T-helper 17 cell (primary cell): ENCODE results near the gene CD99L2. TPM values are rescaled to one million over a fixed set of nuclear protein-coding genes. Genes with fewer than 3 reads are reported as not detected.

ENCODE experiments used
- ATAC-seq: fragments of 150-1000 bp; cut with Tn5 transposase; 2 replicates; pipeline ENCODE4 v1.10.0; 2021; ENCODE audit warnings: mild to moderate bottlenecking, moderate library complexity
- DNase-seq, 3 donors: peaks; one replicate each; pipeline versions ENCODE4 v3.0.0 to v3.0.0-alpha.2; 2020 to 2021
- H3K9me3 ChIP-seq: one replicate; pipeline ENCODE4 v1.7.0; 2013; ENCODE audit warnings: low read length, mild to moderate bottlenecking; ENCODE audit not compliant: control insufficient read depth, poor library complexity, severe bottlenecking
- H3K27ac Mint-ChIP-seq: one replicate; pipeline ENCODE4 v1.8.0; 2022; ENCODE audit warnings: mild to moderate bottlenecking, moderate library complexity, mixed read lengths
- H3K27me3 Mint-ChIP-seq: one replicate; pipeline ENCODE4 v1.8.0; 2022; ENCODE audit warnings: mixed read lengths
- H3K36me3 Mint-ChIP-seq: one replicate; pipeline ENCODE4 v1.8.0; 2022; ENCODE audit warnings: low read depth, mixed read lengths
- H3K4me1 Mint-ChIP-seq: one replicate; pipeline ENCODE4 v1.8.0; 2022; ENCODE audit warnings: mild to moderate bottlenecking, mixed read lengths
- H3K4me3 Mint-ChIP-seq: one replicate; pipeline ENCODE4 v1.8.0; 2022; ENCODE audit warnings: mild to moderate bottlenecking, moderate library complexity, mixed read lengths
- total RNA-seq, 4 donors: library from RNA in 2 of 4; stranded (reverse) in 2 of 4; gene quantifications; one replicate each; pipeline ENCODE4 v1.2.3 and lab custom pipeline; 2022 to 2026

CD99L2 gene
- total RNA-seq, 2 donors from 2014 or later: 9.4 to 10.4 TPM

- Mint-ChIP-seq H3K27ac (no peak overlapping the region), H3K27me3 (no peaks in the 10 kb centered on the region), H3K36me3 (no peaks in the 10 kb centered on the region), H3K4me1 (peaks cover 2% of the 10 kb centered on the region), H3K4me3 (no peak overlapping the region)
- no peaks in the 10 kb centered on the region for H3K9me3 ChIP-seq
- ATAC-seq (no peak), DNase-seq (no peak)
Observed at GRCh38 chrX:150768580-150769190, 129.8 kb downstream of the CD99L2 start.

DNA sequence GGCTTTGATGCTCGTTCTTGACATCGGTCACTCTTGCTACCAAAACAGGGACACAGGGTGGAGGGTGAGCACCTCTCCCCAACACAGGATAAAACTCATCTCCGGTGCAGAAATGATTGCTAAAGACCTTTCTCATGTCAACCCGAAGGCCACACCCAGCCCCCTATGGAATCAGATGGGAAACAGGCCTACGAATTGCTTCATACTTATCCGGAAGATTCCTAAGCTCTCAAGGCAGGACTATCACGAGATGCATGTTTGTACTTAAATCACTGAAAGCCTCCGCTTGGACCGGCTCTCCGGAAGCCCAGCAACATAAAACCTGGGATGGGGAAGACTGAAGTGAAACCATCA lies 130.4 kb downstream of the CD99L2 start:
- no peaks in the 10 kb centered on the region for H3K27me3 Mint-ChIP-seq
- no peaks in the 10 kb centered on the region for H3K9me3 ChIP-seq
- H3K4me3 Mint-ChIP-seq: no peak overlapping the region
- H3K27ac Mint-ChIP-seq: no peak overlapping the region
- H3K36me3 Mint-ChIP-seq: no peaks in the 10 kb centered on the region
- DNase-seq (no peak), ATAC-seq (no peak)
- H3K4me1 Mint-ChIP-seq: peaks cover 2% of the 10 kb centered on the region

DNA sequence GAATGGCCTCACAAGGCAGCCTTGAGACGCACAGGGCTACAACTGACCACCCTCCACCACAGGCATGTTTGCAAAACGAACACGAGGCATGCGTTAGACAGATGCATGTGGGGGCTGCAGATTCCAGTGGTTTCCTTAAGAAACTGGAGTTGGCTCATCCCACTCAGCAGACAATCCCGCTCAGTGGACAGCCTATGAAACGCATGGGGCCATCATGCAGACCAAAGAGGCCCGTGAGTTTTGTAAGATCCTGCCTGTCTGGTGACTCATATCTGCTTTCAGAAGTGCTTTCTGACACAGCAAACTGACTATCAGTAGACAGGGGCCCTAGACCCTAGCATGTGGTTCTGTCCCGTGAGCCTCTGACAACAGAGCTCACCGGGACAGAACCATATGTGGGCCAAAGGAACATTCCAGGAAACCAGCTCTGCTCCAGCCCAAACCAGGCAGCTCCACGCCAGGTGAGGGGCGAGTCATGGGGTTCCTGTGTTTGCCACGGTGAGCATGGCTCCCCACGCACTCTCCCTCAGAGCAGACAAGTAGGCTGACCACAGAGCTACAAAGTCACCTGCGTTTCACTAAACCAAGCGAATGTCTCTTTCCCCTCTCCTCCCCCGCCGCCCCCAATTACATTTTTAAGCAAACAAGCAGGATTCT lies 130.9 kb downstream of the CD99L2 start:
- H3K36me3 Mint-ChIP-seq: no peaks in the 10 kb centered on the region
- H3K4me3 Mint-ChIP-seq: no peak overlapping the region
- H3K27me3 Mint-ChIP-seq: no peaks in the 10 kb centered on the region
- no peak for DNase-seq
- H3K4me1 Mint-ChIP-seq: peaks cover 2% of the 10 kb centered on the region
- H3K9me3 ChIP-seq: no peaks in the 10 kb centered on the region
- no peak overlapping the region for H3K27ac Mint-ChIP-seq
- ATAC-seq: no peak

GRCh38 chrX:150767045-150767395 lies 131.4 kb downstream of the CD99L2 start:
- Mint-ChIP-seq H3K36me3 (no peaks in the 10 kb centered on the region), H3K4me1 (peaks cover under 1% of the 10 kb centered on the region), H3K27me3 (no peaks in the 10 kb centered on the region), H3K4me3 (no peak overlapping the region), H3K27ac (no peak overlapping the region)
- ATAC-seq (no peak), DNase-seq (no peak)
- no peaks in the 10 kb centered on the region for H3K9me3 ChIP-seq

- H3K4me3 Mint-ChIP-seq: no peak overlapping the region
- no peaks in the 10 kb centered on the region for H3K9me3 ChIP-seq
- H3K27ac Mint-ChIP-seq: no peak overlapping the region
Observed at GRCh38 chrX:150766351-150767044, 132.0 kb downstream of the CD99L2 start.

DNA sequence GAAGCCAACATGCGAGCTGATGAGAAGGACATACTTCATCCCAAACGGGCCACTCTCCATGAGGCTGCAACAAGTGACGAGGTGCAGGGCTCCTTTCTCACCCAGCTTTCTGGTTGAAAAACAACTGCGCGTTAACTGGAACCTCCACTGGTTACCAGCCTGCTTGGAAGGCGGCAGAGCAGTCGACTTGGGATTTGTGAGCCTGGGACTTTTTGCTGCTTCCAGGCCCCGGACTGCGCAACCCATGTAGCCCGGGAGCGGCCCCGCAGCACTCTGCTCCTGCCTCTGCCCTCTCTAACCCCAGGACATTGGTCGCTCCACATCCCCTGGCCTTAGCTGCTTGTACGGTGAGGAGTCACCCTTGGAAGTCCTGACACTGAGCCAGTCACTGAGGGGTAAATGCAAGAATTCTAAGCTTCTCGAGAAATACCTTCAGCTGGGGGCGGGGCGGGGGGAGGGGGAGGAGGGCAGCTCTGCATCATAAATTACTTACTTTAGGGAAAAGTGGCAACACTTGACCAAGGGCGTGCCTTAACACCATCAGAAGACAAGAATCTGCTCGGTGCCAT lies 132.6 kb downstream of the CD99L2 start:
- Mint-ChIP-seq H3K36me3 (no peaks in the 10 kb centered on the region), H3K27me3 (no peaks in the 10 kb centered on the region), H3K4me3 (no peak overlapping the region), H3K4me1 (no peaks in the 10 kb centered on the region), H3K27ac (no peak overlapping the region)
- no peaks in the 10 kb centered on the region for H3K9me3 ChIP-seq
- DNase-seq: no peak
- no peak for ATAC-seq

More at GRCh38 chrX:150766351-150767044, 132.0 kb downstream of the CD99L2 start:
- DNase-seq (no peak), ATAC-seq (no peak)
- H3K27me3 Mint-ChIP-seq: no peaks in the 10 kb centered on the region
- no peaks in the 10 kb centered on the region for H3K4me1 Mint-ChIP-seq
- no peaks in the 10 kb centered on the region for H3K36me3 Mint-ChIP-seq

DNA sequence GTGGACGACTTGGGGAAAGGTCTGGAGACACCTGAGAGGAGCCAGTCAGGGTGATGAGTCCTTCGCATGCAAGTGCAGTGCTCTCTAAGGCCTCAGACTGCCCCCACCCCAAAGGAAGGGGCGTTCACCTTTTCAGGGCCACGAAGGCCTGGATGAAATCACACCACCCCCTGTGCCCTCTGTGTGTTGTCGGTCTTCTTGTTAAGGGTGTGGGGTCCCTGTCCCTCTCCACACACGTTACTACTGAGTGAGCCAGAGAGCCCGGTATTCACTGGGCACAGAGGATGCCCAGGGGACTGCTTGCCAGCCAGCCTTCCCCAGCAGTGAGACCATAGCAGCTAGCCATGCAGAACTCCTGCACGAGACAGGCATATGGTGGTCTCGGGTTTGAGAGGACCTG lies 133.2 kb downstream of the CD99L2 start:
- DNase-seq: no peak
- Mint-ChIP-seq H3K4me3 (no peak overlapping the region), H3K4me1 (no peaks in the 10 kb centered on the region), H3K27ac (no peak overlapping the region), H3K27me3 (no peaks in the 10 kb centered on the region), H3K36me3 (no peaks in the 10 kb centered on the region)
- H3K9me3 ChIP-seq: no peaks in the 10 kb centered on the region
- no peak for ATAC-seq

- Mint-ChIP-seq H3K4me3 (no peak overlapping the region), H3K4me1 (no peaks in the 10 kb centered on the region), H3K36me3 (no peaks in the 10 kb centered on the region), H3K27me3 (no peaks in the 10 kb centered on the region), H3K27ac (no peak overlapping the region)
- no peak for ATAC-seq
- no peaks in the 10 kb centered on the region for H3K9me3 ChIP-seq
- DNase-seq: no peak
Observed at GRCh38 chrX:150763810-150764209, 134.7 kb downstream of the CD99L2 start.

GRCh38 chrX:150763303-150763797 lies 135.1 kb downstream of the CD99L2 start:
- Mint-ChIP-seq H3K27me3 (no peaks in the 10 kb centered on the region), H3K4me3 (no peak overlapping the region), H3K36me3 (no peaks in the 10 kb centered on the region), H3K27ac (no peak overlapping the region), H3K4me1 (no peaks in the 10 kb centered on the region)
- H3K9me3 ChIP-seq: no peaks in the 10 kb centered on the region
- no peak for ATAC-seq
- DNase-seq: no peak

DNA sequence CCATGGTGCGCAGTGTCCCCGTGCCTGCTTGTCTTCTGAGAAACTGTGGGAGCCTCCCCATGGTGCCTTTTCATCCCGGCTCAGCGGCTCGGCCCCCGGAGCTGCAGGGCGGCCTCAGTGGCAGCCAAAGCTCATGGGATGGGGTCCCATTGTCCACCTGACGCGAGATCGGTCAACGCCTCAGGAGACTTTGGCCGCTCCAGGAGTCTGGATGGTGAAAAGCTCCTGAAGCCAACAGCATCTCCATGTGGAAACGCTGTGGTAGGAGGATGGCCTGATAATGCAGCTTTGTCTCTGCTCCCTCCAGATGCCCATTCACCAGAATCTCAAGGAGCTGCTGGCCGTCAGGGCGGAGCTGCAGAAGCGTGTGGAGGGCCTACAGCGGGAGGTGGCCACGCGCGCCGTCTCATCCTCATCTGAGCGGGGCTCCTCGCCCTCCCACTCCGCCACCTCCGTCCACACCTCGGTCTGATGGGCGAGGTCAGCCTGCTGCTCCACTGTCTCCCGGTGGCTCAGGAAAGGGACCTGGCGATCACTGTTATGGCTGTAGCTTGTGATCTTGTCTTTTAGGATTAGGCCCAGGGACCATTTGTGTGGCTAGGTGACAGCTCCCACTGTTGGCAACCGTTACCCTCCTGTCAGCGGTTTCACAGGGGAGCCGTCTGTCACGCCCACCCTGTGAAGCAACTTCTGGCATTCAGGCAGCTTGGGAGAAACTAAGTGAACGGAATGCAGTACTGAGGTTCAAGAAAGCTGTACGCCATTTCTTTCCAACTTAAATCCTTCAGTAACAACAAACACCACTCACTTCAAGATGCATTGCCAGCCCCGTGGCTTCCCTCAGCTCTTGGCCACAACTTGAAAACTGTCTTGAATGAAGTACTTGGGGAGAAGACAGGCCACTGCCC lies 136.0 kb downstream of the CD99L2 start:
- DNase-seq (no peak), ATAC-seq (no peak)
- Mint-ChIP-seq H3K27ac (no peak overlapping the region), H3K27me3 (no peaks in the 10 kb centered on the region), H3K4me3 (no peak overlapping the region), H3K4me1 (no peaks in the 10 kb centered on the region), H3K36me3 (no peaks in the 10 kb centered on the region)
- H3K9me3 ChIP-seq: no peaks in the 10 kb centered on the region

DNA sequence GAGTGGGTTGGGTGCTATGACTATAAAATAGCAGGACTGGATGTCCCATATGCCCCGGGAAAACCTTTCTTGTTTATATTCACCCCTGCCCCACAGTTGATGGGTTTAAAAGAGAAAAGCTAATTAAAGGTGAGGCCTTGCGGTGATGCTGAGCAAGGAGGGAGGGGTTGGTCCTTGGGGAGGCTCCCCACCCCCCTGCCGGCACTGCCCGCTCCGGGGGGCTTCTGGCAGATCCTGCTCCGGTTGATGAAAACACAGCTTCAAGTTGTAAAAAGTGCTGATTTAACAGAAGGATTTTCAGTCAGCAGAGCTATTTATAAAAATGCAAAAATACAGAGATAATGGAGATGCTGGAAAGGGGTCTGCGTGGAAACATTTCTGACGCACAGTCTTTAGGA lies 136.7 kb downstream of the CD99L2 start:
- no peaks in the 10 kb centered on the region for H3K36me3 Mint-ChIP-seq
- H3K27ac Mint-ChIP-seq: no peak overlapping the region
- H3K27me3 Mint-ChIP-seq: no peaks in the 10 kb centered on the region
- DNase-seq: no peak
- no peak overlapping the region for H3K4me3 Mint-ChIP-seq
- no peaks in the 10 kb centered on the region for H3K4me1 Mint-ChIP-seq
- no peak for ATAC-seq
- H3K9me3 ChIP-seq: no peaks in the 10 kb centered on the region

DNA sequence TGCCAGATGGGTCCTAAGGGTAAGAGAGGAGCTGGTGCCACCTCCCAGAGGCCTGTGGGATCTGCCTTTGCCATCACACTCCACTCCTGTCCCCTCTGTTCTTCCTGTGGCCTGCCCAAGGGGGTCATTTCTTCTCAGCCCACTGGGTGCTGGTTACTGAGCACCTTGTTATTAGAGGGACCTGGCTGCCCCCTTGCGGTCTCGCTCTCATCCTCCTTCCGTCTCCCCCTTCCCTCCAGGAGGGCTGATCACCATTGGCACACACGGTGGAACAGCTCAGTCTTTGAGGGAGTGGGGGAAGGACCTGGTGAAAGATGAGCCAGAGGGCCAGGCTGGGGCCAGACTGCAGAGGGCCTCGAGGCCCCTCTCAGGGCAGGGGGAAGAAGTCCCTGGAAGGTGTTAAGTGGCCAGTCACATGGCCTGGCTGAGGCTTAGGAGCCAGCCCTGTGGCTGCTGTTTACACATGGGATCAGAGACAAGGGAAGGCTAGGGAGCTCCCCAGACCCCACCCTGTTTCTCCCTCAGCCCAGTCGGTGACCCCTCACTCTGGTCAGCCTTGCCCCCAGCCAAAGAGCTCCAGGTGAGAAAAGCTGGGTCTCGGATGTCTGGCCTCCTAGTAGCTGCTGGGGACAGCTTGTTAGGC lies 137.2 kb downstream of the CD99L2 start:
- Mint-ChIP-seq H3K27me3 (no peaks in the 10 kb centered on the region), H3K36me3 (no peaks in the 10 kb centered on the region), H3K4me3 (no peak overlapping the region), H3K27ac (no peak overlapping the region), H3K4me1 (no peaks in the 10 kb centered on the region)
- no peak for DNase-seq
- no peak for ATAC-seq
- no peaks in the 10 kb centered on the region for H3K9me3 ChIP-seq
